GM06990 (cell line): ENCODE data around the gene ESPNL.

Source experiments
- DNase-seq: peaks from one replicate; pipeline ENCODE4 v3.0.0-alpha.2; 2011; ENCODE audit not compliant: insufficient read length; ENCODE audit errors: extremely low read depth
- H3K27me3 ChIP-seq: replicated peaks from 2 replicates; pipeline ENCODE4 v1.6.0; 2011; ENCODE audit warnings: low read length; ENCODE audit not compliant: control insufficient read depth, insufficient read depth
- H3K36me3 ChIP-seq: 2 replicates; pipeline ENCODE4 v1.5.1; 2011; ENCODE audit warnings: low read length; ENCODE audit not compliant: control insufficient read depth, insufficient read depth
- H3K4me3 ChIP-seq: replicated peaks from 2 replicates; pipeline ENCODE4 v1.5.1; 2011; ENCODE audit warnings: low read depth, mild to moderate bottlenecking, control low read depth, low read length
- TF ChIP-seq, protein P1 (sequence below): IDR thresholded peaks from 2 replicates; pipeline ENCODE4 v1.5.1; 2011; ENCODE audit warnings: low read length, control low read depth, mild to moderate bottlenecking, inconsistent platforms; ENCODE audit not compliant: insufficient read depth, poor library complexity, severe bottlenecking

ESPNL gene

DNA sequence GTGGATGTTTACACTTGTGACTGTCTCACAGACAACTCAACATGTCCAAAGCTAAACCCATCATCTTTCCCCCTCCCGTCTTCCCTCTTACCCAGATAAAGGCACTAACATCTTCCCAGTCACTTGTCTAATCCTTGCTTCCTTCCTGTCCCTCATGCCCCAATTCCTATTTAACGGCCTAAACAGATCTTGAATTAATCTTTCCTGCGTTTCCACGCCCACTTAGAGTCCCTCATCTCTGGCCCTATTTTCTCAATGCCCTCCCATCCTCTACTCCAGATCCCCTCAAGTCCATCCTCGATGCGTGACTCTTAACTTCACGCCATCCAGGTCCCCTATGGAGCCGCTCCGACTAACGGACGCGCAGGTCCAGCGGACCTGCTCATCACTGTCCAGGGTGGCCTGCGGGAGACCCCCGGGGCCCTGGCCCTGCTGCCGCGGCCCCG lies 40.0 kb upstream of the ESPNL start:
- DNase-seq = no peak
- no peaks in the 10 kb centered on the region; the same call in 1 of the 2 replicates for H3K36me3 ChIP-seq
- TF ChIP-seq, protein P1, sequence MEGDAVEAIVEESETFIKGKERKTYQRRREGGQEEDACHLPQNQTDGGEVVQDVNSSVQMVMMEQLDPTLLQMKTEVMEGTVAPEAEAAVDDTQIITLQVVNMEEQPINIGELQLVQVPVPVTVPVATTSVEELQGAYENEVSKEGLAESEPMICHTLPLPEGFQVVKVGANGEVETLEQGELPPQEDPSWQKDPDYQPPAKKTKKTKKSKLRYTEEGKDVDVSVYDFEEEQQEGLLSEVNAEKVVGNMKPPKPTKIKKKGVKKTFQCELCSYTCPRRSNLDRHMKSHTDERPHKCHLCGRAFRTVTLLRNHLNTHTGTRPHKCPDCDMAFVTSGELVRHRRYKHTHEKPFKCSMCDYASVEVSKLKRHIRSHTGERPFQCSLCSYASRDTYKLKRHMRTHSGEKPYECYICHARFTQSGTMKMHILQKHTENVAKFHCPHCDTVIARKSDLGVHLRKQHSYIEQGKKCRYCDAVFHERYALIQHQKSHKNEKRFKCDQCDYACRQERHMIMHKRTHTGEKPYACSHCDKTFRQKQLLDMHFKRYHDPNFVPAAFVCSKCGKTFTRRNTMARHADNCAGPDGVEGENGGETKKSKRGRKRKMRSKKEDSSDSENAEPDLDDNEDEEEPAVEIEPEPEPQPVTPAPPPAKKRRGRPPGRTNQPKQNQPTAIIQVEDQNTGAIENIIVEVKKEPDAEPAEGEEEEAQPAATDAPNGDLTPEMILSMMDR = no peak
- H3K27me3 ChIP-seq = no peaks in the 10 kb centered on the region
- H3K4me3 ChIP-seq = peak overlapping the region; percentile 67

DNA sequence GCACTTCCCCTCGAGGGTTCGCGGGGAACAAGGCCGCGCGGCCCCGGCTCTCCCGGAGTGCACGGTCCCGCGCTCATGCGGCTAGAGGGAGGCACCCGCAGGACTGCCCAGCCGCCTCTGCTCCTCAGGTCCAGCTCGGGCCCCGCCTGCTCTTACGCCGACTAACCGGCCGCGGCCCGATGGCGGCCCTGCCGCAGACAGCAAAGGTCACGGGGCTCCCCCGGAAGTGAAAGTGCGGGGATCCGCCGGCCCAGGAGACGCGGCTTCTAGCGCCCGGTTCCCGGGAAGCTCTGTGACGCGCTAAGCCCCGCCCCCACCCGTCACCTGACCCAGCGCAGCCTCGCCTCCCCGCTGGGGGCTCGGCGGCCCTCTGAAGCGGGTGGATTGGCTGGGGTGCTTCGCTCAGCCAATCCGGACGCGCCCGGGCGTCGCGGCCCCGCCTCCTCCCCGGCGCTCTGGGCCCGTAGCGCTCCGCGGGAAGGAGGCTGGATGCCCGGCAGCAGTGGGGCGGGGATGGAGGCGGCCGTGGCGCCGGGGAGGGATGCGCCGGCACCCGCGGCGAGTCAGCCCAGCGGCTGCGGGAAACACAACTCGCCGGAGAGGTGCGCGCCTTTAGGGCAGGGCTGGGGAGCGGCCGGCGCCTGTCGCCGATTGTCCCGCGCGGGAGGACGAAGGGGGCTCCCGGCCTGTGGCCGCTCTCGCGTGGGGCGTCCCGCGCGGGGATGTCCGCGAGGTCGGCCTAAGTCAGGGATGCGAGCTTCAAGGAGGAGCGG lies 39.4 kb upstream of the ESPNL start, which contains the start of gene SCLY:
Gene SCLY (plus strand): TSS at position 460 of the 773 bp plus-strand sequence. CDS start 54 bp downstream, at position 514.
- peak; percentile 99 for DNase-seq
- Histone ChIP-seq H3K36me3 (no peaks in the 10 kb centered on the region; the same call in 1 of the 2 replicates), H3K4me3 (peak within 1 kb of the TSS; percentile 80), H3K27me3 (no peaks in the 10 kb centered on the region)
- TF ChIP-seq, protein P1 = no peak

DNA sequence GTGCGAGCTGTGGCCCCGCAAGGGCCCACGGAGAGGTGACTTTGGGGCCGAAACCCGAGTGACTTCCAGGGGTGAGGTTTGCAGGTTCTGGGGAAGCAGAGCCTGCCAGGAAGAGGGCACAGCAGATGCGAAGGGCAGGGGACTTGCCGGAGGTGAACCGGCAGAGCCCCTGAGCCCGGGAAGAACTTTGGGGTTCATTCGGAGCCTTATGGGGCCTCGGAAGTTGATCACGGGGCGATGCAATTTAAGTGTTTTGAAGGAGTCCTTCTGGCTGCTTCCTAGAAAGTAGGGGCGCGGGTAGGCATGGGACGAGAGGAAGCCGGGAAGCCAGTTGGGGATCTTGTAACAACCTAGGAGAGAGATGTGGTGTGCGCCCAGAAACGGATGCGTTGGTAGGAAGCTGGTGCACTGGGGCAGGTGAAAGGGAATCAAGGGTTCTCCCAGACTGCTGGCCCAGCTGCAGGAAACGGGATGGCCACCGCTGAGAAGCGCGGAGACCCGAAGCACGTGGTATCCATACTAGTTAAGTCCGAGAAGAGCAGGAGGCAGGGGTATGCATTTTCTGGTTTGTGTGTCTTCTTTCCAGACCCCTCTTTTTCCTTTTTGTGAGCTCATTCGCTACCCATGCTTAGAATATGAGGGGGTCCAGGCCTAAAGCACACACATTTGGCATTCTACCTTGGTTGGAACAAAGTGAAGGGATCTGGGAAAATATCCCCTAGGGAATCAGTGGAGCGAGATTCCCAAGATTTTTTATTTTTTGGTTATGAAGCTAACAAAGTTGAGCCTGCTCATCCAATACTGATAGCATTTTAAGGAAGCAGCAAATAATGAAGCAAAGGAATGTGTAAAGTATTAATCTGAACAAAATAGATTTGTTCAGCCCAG lies 38.6 kb upstream of the ESPNL start:
- peak; percentile 50 for DNase-seq
- no peaks in the 10 kb centered on the region for H3K27me3 ChIP-seq
- H3K36me3 ChIP-seq = peaks cover 2% of the 10 kb centered on the region
- H3K4me3 ChIP-seq = peak overlapping the region; percentile 80
- TF ChIP-seq, protein P1 = no peak

DNA sequence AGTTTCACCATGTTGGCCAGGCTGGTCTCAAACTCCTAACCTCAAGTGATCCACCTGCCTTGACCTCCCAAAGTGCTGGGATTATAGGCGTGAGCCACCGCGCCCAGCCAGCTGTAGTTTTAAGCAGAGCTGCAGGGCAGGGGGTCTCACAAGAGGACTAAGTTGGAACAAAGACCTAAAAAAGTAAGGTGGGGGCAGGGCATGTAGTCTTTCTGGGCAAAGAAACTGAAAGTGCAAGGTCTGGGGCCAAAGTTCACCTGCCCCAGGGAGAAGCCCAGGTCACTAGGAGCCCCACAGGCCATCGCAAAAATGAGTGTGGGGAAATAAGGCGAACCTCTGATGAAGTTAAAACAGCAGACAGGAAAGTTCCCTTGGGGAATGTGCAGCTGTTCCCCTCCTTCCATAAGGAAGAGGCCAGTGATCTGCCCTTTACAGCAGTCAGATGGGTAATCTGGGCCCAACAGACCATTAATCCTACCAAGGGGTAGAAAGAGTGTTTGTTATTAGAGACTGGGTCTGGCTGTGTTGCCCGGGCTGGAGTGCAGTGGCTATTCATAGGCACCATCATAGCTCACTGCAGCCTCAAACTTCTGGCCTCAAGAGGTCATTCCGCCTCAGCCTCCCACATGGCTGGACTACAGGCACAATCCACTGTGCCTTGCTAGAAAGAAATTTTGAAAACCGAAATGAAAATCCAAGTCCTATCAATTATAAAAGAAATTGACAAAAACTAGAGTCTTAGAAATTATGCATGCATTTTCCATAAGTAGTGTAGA lies 36.5 kb upstream of the ESPNL start:
- Histone ChIP-seq H3K36me3 (peaks cover 5% of the 10 kb centered on the region), H3K27me3 (no peaks in the 10 kb centered on the region), H3K4me3 (no peak overlapping the region)
- DNase-seq = no peak
- TF ChIP-seq, protein P1 = no peak

DNA sequence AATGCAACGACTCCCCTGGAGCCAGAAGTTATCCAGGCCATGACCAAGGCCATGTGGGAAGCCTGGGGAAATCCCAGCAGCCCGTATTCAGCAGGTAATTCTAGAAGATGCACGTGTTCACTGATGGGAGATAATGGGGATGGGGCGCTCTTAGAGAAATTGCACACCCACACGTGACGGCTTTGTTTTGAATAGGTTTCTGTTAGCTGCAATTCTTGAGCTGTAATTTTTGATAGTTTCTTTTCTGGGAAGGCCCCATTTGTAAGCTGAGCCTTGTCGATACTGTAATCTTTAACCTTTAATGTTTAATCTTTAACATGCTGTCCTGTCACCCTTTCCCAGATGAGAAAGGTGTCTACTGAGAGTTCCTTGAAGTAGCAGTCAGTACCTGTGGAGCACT lies 35.8 kb upstream of the ESPNL start:
- TF ChIP-seq, protein P1 = no peak
- Histone ChIP-seq H3K27me3 (no peaks in the 10 kb centered on the region), H3K4me3 (no peak overlapping the region), H3K36me3 (peaks cover 5% of the 10 kb centered on the region)
- no peak for DNase-seq
